ENCODE data around the gene TBC1D4.

DNA sequence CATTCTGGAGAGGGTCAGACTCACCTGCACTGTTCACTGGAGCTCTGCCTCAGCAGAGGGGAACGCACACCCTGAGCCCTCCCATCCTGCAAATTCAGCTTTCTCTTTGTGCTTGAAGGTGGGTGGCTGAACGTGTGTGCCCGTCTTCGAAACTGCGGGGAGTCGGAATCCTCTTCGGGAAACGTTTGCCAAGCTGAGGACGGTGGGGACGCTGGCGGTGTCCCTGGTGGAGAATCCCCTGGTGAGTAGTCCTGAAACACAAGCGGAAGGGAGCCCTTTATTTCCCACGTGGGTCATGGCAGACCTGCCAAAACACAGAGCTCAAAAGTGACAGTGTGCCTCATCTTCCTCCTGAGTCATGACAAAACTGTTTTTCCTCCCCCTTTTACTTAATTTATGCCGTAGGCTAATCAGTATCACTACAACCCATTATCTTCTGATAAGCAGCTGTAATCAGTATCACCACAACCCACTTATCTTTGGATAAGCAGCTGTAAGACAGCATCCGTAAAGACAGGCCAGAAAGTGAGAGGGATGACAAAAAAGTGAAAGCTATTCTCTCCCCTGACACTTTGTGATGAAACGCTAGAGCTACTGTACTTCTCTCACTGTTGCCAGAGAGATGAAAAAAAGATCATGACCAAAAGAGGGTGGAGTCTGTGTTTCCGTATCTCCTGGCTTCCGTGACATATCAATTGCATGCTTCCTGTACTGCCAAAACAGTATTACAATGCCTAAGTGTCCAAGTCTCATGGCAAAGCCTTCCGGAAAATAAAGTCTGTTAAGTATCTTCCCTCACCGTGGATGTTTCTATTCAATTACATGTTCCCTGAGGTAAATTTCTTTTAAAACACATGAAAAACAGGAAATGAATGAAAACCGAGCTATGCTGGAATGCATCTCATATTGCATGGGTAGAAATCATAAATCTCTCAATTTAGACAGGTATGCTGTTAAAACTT, 155.5 kb downstream of the TBC1D4 start:
- TF ChIP-seq, protein P1, sequence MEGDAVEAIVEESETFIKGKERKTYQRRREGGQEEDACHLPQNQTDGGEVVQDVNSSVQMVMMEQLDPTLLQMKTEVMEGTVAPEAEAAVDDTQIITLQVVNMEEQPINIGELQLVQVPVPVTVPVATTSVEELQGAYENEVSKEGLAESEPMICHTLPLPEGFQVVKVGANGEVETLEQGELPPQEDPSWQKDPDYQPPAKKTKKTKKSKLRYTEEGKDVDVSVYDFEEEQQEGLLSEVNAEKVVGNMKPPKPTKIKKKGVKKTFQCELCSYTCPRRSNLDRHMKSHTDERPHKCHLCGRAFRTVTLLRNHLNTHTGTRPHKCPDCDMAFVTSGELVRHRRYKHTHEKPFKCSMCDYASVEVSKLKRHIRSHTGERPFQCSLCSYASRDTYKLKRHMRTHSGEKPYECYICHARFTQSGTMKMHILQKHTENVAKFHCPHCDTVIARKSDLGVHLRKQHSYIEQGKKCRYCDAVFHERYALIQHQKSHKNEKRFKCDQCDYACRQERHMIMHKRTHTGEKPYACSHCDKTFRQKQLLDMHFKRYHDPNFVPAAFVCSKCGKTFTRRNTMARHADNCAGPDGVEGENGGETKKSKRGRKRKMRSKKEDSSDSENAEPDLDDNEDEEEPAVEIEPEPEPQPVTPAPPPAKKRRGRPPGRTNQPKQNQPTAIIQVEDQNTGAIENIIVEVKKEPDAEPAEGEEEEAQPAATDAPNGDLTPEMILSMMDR (IDR thresholded peaks at IDR 0.05; ENCODE audit: low read length), result no peak
- TF ChIP-seq EZH2 (optimal IDR thresholded peaks at IDR 0.05; ENCODE audit: low read depth, low read length), result no peak
